ENCODE measurements around the gene VIPR1.

Gene VIPR1

DNA sequence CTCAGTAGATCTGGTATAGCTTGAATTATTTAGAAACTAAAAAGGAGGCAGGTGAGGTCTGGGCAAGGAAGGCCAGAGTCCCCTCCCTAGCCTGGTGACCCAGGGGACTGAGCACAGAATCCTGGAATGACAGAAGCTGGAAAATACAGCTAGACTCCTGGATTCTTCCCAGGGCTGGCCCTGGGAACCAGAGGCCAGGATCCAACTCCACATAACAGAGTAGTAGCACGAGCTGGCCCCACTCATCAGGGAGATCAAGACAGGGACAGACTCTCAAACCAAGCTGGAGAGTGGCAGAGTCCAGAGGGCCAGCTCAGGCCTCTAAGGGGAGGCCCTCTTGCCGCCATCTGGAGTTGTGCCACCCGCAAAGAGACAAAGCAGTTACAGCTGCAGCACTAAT is 10.7 kb downstream of the VIPR1 start:
- Mint-ChIP-seq H3K36me3 (ENCODE audit: low read depth) (peaks cover 2% of the 10 kb centered on the region), H3K4me3 (no peak overlapping the region), H3K4me1 (ENCODE audit: low read depth) (peaks cover 8% of the 10 kb centered on the region), H3K27ac (no peak overlapping the region), H3K9me3 (no peaks in the 10 kb centered on the region), H3K27me3 (ENCODE audit: low read depth) (peaks cover 7% of the 10 kb centered on the region)

DNA sequence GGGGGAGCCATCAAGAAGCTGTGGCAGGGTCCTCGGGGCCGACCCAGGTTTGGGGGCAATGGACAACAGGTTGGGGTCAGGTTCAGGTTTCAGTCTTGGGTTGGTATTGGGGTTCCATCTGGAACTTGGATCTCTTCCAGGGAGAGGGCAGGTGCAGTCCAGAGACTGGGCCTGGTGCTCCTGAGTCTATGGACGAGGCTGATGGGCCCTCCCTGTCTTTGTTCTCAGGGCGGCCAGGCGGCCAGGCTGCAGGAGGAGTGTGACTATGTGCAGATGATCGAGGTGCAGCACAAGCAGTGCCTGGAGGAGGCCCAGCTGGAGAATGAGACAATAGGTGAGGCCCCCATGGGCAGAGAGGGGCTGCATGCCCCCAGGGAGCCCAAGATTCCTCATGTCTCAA is 11.1 kb downstream of the VIPR1 start:
- H3K27ac Mint-ChIP-seq = no peak overlapping the region
- no peak overlapping the region for H3K4me3 Mint-ChIP-seq
- H3K9me3 Mint-ChIP-seq = no peaks in the 10 kb centered on the region
- H3K27me3 Mint-ChIP-seq (ENCODE audit: low read depth) = peaks cover 7% of the 10 kb centered on the region
- H3K36me3 Mint-ChIP-seq (ENCODE audit: low read depth) = peaks cover 2% of the 10 kb centered on the region
- H3K4me1 Mint-ChIP-seq (ENCODE audit: low read depth) = peaks cover 8% of the 10 kb centered on the region

DNA sequence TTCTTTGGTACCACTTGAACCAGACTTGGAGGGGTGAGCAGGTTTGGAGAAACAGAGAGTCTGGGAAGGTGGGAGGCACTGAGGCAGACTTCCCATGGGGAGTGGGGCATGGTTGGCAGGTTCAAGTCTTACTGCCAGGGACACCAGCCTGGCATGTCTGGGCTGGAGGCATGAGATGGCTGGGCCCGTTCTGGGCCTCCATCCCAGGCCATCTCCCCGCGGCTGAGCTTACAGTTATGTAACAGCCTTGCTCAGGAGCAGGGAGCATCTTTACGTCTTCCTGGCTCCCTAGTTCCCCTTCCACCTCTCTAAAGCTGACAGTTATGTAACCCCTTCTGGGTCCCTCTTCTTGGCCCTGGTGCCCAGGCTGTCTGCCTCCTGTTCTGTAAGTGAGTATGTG is 12.4 kb downstream of the VIPR1 start:
- H3K9me3 Mint-ChIP-seq = no peaks in the 10 kb centered on the region
- no peak overlapping the region for H3K27ac Mint-ChIP-seq
- peaks cover 13% of the 10 kb centered on the region for H3K4me1 Mint-ChIP-seq (ENCODE audit: low read depth)
- no peaks in the 10 kb centered on the region for H3K27me3 Mint-ChIP-seq (ENCODE audit: low read depth)
- no peak overlapping the region for H3K4me3 Mint-ChIP-seq
- H3K36me3 Mint-ChIP-seq (ENCODE audit: low read depth) = peaks cover 5% of the 10 kb centered on the region

DNA sequence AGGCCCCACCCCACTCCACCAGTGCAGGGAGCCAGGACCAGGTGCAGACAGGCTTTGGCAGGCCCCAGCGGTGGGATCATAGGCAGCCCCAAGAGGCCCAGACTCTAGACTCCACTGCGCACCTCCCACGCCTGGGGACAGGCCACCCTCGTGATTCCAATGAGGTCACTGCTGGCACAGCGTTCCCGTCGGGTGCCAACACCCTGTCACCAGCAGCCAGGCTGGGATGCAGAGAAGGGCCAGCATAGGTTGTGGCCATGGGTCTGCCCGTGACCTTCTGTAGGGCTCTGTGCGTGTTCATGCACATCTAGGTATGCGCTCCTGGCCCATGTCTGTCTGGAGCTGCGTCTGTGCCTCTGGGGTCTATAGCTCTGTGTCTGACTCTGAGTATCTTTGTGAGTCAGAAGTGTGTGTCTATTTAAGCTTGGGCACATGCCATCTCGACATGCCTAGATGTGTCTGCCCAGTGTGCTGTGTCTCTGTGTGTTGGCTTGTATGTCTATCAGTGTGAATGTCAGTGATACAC is 13.0 kb downstream of the VIPR1 start:
- no peak overlapping the region for H3K4me3 Mint-ChIP-seq
- H3K36me3 Mint-ChIP-seq (ENCODE audit: low read depth) = peaks cover 6% of the 10 kb centered on the region
- no peaks in the 10 kb centered on the region for H3K9me3 Mint-ChIP-seq
- H3K27me3 Mint-ChIP-seq (ENCODE audit: low read depth) = no peaks in the 10 kb centered on the region
- H3K4me1 Mint-ChIP-seq (ENCODE audit: low read depth) = peaks cover 18% of the 10 kb centered on the region
- H3K27ac Mint-ChIP-seq = no peak overlapping the region

DNA sequence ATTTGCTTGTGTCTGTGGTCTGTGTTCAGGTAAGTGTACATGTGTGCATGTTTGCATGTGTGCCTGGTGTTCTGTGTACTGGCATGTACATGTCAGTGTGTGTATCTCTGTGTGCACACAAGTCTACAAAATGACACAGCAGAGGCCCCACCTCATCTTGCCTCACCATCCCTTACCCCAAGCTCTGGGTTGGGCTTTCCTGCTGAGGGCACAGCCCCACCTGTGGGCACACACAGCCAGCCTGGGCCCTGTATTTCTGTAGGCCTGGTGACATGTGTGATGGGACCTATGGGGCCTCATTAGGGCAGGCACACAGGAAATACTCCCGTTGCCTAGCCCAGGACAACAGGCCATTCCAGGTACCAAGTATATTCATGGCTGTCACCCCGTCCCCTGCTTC is 13.5 kb downstream of the VIPR1 start:
- Mint-ChIP-seq H3K9me3 (no peaks in the 10 kb centered on the region), H3K27ac (no peak overlapping the region), H3K36me3 (ENCODE audit: low read depth) (peaks cover 6% of the 10 kb centered on the region), H3K4me1 (ENCODE audit: low read depth) (peaks cover 18% of the 10 kb centered on the region), H3K27me3 (ENCODE audit: low read depth) (no peaks in the 10 kb centered on the region), H3K4me3 (no peak overlapping the region)

DNA sequence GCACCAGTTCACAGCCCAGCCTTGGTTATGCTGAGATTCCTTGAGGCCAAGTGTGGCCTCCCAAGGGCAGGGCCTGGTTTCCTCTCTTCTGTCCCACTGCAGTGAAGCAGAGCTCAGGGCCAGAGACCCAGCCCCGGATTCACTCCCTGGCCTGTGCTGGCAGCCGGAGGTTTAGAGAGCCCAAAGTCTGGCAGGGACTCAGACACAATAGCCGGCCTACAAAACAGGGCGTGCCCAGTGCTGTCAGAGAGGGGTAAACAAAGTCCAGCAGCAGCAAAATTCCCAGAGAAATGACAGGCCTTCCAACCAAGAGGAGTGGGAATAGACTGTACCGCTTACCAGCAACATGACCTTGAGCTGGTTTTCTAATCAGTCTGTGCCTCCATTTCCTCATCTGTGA is 14.0 kb downstream of the VIPR1 start:
- peaks cover 15% of the 10 kb centered on the region for H3K4me1 Mint-ChIP-seq (ENCODE audit: low read depth)
- H3K36me3 Mint-ChIP-seq (ENCODE audit: low read depth) = peaks cover 6% of the 10 kb centered on the region

DNA sequence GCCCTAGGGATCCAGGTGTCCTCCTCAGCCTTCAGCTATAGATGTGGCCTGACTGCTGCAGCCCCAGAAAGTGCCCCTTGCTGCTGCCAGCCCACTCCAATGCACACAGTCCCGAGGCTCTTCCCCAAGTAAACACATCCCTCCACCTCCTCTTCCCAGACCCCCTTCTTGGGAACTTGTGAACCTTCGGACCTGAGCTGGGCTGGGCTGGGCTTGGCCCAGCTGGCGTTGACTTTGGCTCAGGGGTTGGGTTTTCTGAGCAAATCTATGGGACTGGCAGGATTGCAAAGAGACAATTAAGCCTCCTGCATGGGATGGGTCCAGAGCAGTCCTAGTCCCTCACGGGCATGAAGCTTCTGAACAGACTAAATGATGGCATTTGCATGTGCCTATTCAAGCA is 14.7 kb downstream of the VIPR1 start:
- Mint-ChIP-seq H3K9me3 (no peaks in the 10 kb centered on the region), H3K36me3 (ENCODE audit: low read depth) (peaks cover 6% of the 10 kb centered on the region), H3K27me3 (ENCODE audit: low read depth) (no peaks in the 10 kb centered on the region), H3K27ac (no peak overlapping the region), H3K4me3 (no peak overlapping the region), H3K4me1 (ENCODE audit: low read depth) (peaks cover 10% of the 10 kb centered on the region)

More for the DNA sequence above, 14.0 kb downstream of the VIPR1 start:
- H3K4me3 Mint-ChIP-seq = no peak overlapping the region
- H3K9me3 Mint-ChIP-seq = no peaks in the 10 kb centered on the region
- H3K27me3 Mint-ChIP-seq (ENCODE audit: low read depth) = no peaks in the 10 kb centered on the region
- H3K27ac Mint-ChIP-seq = no peak overlapping the region

DNA sequence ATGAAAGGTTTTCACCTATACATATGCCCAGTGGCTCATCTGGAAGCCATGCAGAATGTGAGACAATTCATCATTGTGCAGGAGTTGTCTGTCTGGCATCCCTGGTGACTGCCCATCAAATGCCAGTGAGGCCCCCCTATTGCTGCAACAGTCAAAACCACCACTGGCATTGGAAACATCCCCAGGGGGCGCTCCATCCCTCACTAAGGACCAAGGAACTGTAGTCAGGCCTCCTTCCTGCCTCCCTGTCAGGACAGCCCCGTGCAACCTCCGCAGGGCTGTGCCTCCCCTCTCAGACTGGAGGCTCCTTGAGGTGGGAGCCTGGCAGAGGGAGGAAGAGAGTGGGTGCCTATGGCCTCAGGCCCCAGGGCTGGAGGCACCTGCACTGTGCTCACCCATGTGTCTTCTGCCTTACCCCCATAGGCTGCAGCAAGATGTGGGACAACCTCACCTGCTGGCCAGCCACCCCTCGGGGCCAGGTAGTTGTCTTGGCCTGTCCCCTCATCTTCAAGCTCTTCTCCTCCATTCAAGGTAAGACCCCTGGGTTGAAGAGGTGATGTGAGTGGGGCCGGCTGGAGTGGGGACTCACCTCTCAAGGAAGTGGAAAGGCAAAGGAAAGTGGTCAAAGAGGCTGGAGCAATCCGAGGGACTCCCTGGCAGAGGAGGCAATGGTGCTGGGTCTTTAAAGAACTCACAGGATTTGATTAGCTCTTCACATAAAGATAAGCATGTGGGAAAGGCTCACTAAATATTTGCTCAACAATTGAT is 16.5 kb downstream of the VIPR1 start:
- Mint-ChIP-seq H3K4me3 (no peak overlapping the region), H3K27me3 (ENCODE audit: low read depth) (no peaks in the 10 kb centered on the region), H3K4me1 (ENCODE audit: low read depth) (peaks cover 12% of the 10 kb centered on the region), H3K9me3 (no peaks in the 10 kb centered on the region), H3K36me3 (ENCODE audit: low read depth) (peaks cover 6% of the 10 kb centered on the region), H3K27ac (no peak overlapping the region)

DNA sequence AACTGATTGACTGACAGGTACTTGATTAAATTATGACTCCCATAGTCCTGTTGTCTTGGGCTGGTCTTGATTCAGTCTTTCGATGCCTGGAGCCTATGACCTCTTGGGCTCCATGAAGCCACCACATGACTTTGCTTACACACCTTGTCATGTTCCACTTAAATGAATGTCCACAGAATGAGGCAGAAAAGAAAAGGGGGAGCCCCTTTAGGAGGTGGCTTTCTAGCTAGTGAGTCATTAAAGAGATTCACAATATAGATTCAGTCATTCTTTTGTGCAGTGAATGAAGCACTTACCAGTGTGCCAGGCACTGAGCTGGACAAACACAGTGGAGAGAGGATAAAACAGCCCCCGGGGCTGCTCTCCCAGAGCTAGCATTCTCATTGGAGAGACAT is 17.1 kb downstream of the VIPR1 start:
- H3K4me1 Mint-ChIP-seq (ENCODE audit: low read depth) = peaks cover 12% of the 10 kb centered on the region
- peak overlapping the region; percentile 38 for H3K4me3 Mint-ChIP-seq
- no peaks in the 10 kb centered on the region for H3K9me3 Mint-ChIP-seq
- H3K27ac Mint-ChIP-seq = peak overlapping the region; percentile 57
- peaks cover 6% of the 10 kb centered on the region for H3K36me3 Mint-ChIP-seq (ENCODE audit: low read depth)
- no peaks in the 10 kb centered on the region for H3K27me3 Mint-ChIP-seq (ENCODE audit: low read depth)

DNA sequence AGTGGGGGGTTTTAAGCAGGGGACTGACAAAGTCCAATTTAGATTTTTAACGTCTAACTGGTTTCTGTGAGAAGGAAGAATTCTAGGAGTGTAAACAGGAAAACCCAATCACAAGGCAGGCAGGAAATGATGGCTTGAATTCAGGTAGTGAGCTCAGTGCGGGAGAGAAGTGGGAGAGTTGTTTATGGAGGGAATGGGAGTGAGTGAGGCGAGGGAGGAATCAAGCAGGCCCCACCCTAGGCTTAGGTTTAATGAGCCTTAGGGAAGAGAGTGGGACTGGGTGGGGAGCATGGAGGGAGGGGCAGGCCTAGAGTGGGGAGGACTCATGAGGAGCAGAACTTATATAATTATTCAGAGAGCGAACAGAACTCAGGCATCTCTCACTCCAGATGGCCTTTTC is 17.9 kb downstream of the VIPR1 start:
- Mint-ChIP-seq H3K27ac (peak overlapping the region; percentile 1), H3K4me3 (no peak overlapping the region), H3K4me1 (ENCODE audit: low read depth) (peaks cover 12% of the 10 kb centered on the region), H3K27me3 (ENCODE audit: low read depth) (no peaks in the 10 kb centered on the region), H3K36me3 (ENCODE audit: low read depth) (peaks cover 4% of the 10 kb centered on the region), H3K9me3 (no peaks in the 10 kb centered on the region)

DNA sequence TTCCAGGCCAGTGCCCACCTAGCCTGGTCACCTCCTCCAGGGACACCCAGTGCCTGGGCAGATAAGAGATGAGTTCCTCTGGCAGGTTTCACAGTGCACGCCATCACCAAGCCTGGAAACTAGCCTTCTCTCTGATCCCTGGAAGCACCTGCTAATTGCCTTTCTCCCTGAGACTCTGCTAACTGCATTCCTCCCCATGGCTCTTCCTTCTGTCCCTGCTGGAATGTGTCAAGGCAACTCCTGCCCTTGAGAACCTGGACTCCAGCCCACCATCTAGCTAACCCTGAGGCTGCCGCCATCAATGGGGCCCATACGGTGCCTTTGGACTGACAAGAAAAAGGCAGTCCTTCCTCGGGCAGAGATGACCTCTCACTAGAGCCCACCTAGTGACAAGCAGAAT is 18.5 kb downstream of the VIPR1 start:
- Mint-ChIP-seq H3K36me3 (ENCODE audit: low read depth) (peaks cover 4% of the 10 kb centered on the region), H3K9me3 (no peaks in the 10 kb centered on the region), H3K27me3 (ENCODE audit: low read depth) (no peaks in the 10 kb centered on the region), H3K4me1 (ENCODE audit: low read depth) (peaks cover 12% of the 10 kb centered on the region), H3K27ac (peak overlapping the region; percentile 17), H3K4me3 (no peak overlapping the region)

DNA sequence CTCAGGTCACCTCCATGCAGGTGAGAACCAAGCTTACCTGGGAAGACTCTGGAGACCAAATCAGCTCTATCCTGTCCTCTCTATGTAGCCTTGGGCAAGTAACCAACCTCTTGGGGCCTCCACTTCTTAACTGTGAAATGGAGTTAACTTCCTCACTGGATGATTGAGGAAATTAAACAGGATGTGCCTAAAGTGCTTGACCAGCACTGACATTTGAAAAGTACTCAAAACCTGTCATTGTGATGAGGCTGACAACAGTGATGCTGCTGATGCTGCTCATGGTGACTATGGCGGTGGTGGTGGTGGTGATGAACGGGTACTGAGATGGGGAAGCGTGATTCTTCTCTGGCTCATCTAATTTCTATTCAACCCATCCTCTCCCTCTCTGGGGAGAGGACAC is 22.3 kb downstream of the VIPR1 start:
- Mint-ChIP-seq H3K27me3 (ENCODE audit: low read depth) (no peaks in the 10 kb centered on the region), H3K4me3 (no peak overlapping the region), H3K9me3 (no peaks in the 10 kb centered on the region), H3K36me3 (ENCODE audit: low read depth) (peaks cover 2% of the 10 kb centered on the region), H3K4me1 (ENCODE audit: low read depth) (peaks cover 30% of the 10 kb centered on the region), H3K27ac (no peak overlapping the region)

DNA sequence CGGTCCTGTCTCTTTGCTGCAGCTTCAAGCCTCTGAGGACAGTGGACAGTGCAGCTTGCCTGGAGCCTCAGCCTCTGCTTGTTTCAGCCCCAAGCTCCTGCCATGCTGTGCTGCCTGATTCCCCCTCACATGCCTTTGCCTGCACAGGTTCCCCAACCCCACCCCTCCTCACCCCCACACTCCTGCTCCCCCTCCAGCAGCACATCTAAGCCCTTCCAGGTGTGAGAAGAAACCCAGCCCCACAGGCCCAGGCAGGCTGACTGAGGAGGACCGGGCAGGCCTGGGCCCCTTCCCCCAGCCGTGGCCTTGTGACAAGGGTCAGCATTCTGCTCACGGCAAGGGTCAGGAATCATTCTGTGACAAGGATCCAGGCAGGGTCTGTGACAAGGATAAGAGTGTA is 22.8 kb downstream of the VIPR1 start:
- Mint-ChIP-seq H3K27me3 (ENCODE audit: low read depth) (no peaks in the 10 kb centered on the region), H3K4me3 (no peak overlapping the region), H3K36me3 (ENCODE audit: low read depth) (peaks cover 4% of the 10 kb centered on the region), H3K9me3 (no peaks in the 10 kb centered on the region), H3K27ac (no peak overlapping the region), H3K4me1 (ENCODE audit: low read depth) (peaks cover 32% of the 10 kb centered on the region)

DNA sequence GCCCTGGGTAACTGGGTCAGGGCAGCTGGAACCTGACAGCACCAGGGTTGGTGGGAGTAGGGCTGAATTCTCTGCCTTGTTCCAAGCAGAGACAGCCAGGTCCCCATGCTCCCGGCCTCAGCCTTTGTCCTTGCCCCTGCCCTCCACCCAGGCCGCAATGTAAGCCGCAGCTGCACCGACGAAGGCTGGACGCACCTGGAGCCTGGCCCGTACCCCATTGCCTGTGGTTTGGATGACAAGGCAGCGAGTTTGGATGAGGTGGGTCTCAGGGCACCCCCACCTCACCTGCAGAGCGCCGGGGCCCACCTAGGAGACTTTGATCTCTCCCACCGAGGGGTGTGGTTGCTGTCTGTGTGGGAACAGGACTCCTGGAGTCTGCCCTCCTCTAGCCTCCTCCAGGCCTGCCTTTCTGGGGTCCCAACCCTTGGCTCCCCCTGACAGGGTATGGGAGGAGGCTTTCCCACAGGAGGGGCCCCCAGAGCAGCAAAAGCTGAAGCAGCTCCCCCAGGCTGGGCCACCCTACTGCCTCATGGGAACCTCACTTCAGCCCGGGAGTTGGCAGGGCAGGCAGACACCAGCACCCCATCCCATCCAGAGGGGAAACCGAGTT is 23.4 kb downstream of the VIPR1 start:
- Mint-ChIP-seq H3K36me3 (ENCODE audit: low read depth) (peaks cover 5% of the 10 kb centered on the region), H3K9me3 (no peaks in the 10 kb centered on the region), H3K4me1 (ENCODE audit: low read depth) (peaks cover 30% of the 10 kb centered on the region), H3K27ac (no peak overlapping the region), H3K4me3 (no peak overlapping the region), H3K27me3 (ENCODE audit: low read depth) (no peaks in the 10 kb centered on the region)

DNA sequence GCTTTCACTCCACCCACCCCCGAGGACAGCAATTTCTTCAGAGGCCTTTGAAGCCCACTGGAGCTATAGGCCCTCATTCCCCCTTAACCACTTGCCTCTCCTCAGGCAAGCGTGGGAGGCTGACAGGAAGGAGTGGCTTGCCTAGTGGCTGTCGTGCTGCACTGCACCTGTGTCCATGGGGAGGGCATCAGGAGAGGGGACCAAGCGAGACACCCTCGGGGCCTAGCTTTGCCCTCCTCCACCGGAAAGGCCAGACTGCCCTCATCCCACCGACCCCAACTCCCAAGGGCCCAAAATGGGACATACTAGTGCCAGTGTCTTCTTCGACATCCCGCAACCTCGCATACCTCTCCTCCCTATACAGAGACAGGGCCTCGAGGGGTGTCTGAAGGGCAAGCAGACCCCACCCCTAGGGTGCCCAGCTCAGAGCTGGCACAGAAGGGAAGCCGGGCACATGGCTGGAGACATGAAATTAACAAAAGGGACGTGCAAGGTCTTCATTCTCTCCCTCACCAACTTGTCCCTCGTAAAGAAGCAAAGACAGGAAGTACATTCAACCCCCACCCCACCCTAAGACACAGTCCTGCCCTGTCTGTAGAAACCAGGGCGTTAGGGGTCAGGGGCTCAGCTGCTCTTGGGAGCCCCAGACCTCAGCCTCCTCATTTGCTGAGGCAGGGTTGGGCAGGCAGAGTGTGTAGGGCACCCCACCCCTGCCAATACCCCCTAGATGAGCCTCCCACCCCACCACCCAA is 24.3 kb downstream of the VIPR1 start:
- Mint-ChIP-seq H3K4me3 (no peak overlapping the region), H3K9me3 (no peaks in the 10 kb centered on the region)

More for the DNA sequence above, 24.3 kb downstream of the VIPR1 start:
- Mint-ChIP-seq H3K4me1 (ENCODE audit: low read depth) (peaks cover 30% of the 10 kb centered on the region), H3K27me3 (ENCODE audit: low read depth) (no peaks in the 10 kb centered on the region), H3K27ac (peak overlapping the region; percentile 73), H3K36me3 (ENCODE audit: low read depth) (peaks cover 5% of the 10 kb centered on the region)

Data from T-helper 1 cell treated with Interleukin-12 subunit alpha and Interleukin-12 subunit beta and Interleukin-4 antibody, amounts not matched to agents 30 μg/mL and 1 μg/mL, for 36 hours (primary cell).